Inferior parietal cortex (tissue), 1 donor: ENCODE measurements around the gene LGR4.
"Not testable (repeated sequence)": the region's sequence is repeated elsewhere in the genome, so short reads cannot be mapped to it uniquely, and the experiment has no call there.

Experiments used
- DNase-seq: peaks from one replicate; pipeline ENCODE4 v3.0.0-alpha.2; 2016; ENCODE audit errors: extremely low spot score

Gene LGR4

GRCh38 chr11:27458182-27458581 lies 14.4 kb downstream of the LGR4 start:
- no peak for DNase-seq

GRCh38 chr11:27456795-27457329 lies 15.7 kb downstream of the LGR4 start:
- DNase-seq, result no peak

GRCh38 chr11:27456140-27456794 lies 16.3 kb downstream of the LGR4 start:
- no peak for DNase-seq

GRCh38 chr11:27455667-27456066 lies 16.9 kb downstream of the LGR4 start:
- no peak for DNase-seq

GRCh38 chr11:27453701-27454100 lies 18.9 kb downstream of the LGR4 start:
- DNase-seq, result no peak

- no peak for DNase-seq
Observed at GRCh38 chr11:27452147-27452546, 20.4 kb downstream of the LGR4 start.

GRCh38 chr11:27451244-27451965 lies 21.2 kb downstream of the LGR4 start:
- DNase-seq, result no peak

- not testable (repeated sequence) for DNase-seq
Observed at GRCh38 chr11:27448184-27448540, 24.4 kb downstream of the LGR4 start.

GRCh38 chr11:27447288-27448183 lies 25.1 kb downstream of the LGR4 start:
- no peak for DNase-seq

- DNase-seq, result no peak
Observed at GRCh38 chr11:27445625-27446024, 27.0 kb downstream of the LGR4 start.

- no peak for DNase-seq
Observed at GRCh38 chr11:27444801-27445215, 27.8 kb downstream of the LGR4 start.

- peak; percentile 81 for DNase-seq
Observed at GRCh38 chr11:27443746-27444507, 28.7 kb downstream of the LGR4 start.

- DNase-seq, result no peak
Observed at GRCh38 chr11:27443227-27443626, 29.4 kb downstream of the LGR4 start.

GRCh38 chr11:27440090-27440489 lies 32.5 kb downstream of the LGR4 start:
- no peak for DNase-seq

- no peak for DNase-seq
Observed at GRCh38 chr11:27438595-27438981, 34.0 kb downstream of the LGR4 start.

GRCh38 chr11:27437829-27438594 lies 34.6 kb downstream of the LGR4 start:
- DNase-seq, result no peak

GRCh38 chr11:27436916-27437315 lies 35.7 kb downstream of the LGR4 start:
- no peak for DNase-seq

- DNase-seq, result no peak
Observed at GRCh38 chr11:27433742-27434141, 38.8 kb downstream of the LGR4 start.

- no peak for DNase-seq
Observed at GRCh38 chr11:27431808-27432207, 40.8 kb downstream of the LGR4 start.

GRCh38 chr11:27429761-27430393 lies 42.7 kb downstream of the LGR4 start:
- no peak for DNase-seq
